HG02678 (cell line): Measurements from ENCODE around the gene GRID1.
"Not testable (repeated sequence)": the region's sequence is repeated elsewhere in the genome, so short reads cannot be mapped to it uniquely, and the experiment has no call there.

Experiments used
- ATAC-seq: cut with Tn5 transposase; IDR thresholded peaks from one replicate; pipeline ENCODE4 v1.9.1; 2021; ENCODE audit warnings: mild to moderate bottlenecking, moderate library complexity; ENCODE audit not compliant: unreplicated experiment

Gene GRID1

DNA sequence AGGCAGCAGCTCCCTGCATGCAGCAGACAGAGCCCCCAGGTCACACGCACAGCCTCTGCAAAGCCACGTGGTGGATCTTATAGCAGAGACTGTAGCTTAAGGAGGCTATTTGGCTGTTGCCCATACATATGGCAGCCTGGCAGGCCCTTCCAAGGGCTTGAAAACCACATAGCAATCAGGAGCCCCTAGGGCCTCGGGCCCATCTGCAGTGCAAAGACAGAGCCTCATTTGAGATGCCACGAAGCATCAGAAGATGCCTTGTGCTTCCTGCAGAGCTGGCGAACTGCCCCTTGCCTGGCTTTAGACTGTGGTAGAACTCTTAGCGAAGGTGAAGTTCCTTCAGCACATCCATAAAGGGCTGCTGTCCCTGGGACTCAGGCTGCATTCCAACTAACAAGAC lies 309.9 kb downstream of the GRID1 start:
- no peak for ATAC-seq

- no peak for ATAC-seq
These were observed 310.7 kb downstream of the GRID1 start for GRCh38 chr10:86055928-86056327.

DNA sequence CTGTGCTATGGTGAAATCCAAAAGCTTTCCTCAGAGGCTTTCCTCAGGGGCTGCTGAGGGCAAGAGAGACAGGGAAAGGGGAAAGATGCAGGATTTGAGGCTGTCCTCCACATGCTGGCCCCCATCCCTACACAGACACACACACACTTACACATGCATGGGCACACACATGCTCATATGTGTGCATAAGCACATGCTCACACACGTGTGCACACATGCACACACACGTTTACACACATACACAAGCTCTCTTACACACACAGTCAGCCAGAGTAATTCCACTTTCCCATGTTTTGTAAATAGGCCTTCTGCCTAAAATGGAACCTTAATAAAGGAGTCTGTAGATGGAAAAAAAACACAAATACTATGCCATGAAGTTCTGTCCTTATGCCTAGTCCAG lies 312.9 kb downstream of the GRID1 start:
- no peak for ATAC-seq

- no peak for ATAC-seq
These were observed 315.0 kb downstream of the GRID1 start for GRCh38 chr10:86051586-86051985.

- ATAC-seq = no peak
These were observed 317.2 kb downstream of the GRID1 start for GRCh38 chr10:86049442-86049841.

- no peak for ATAC-seq
These were observed 317.6 kb downstream of the GRID1 start for GRCh38 chr10:86048973-86049372.

GRCh38 chr10:86048571-86048970 lies 318.0 kb downstream of the GRID1 start:
- ATAC-seq = no peak

DNA sequence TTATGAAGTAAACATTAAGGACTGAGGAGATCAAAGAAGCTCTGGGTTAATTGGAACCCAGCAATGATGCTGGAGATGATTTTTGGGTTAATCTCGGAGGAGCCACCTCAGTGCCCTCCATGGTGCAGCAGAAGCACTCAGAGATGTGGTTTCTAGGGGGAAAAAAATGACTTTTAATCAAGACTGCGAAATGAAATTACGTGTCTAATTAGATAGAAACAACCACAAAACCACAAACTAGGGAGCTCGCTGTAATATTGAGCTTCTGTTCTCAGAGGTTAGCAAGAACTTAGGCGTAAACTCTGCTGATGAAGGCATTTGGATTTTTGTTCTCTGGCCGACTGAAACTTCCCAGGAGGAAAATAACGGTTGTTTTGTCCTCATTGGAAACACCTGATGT lies 319.0 kb downstream of the GRID1 start:
- ATAC-seq = no peak

- ATAC-seq = no peak
These were observed 319.6 kb downstream of the GRID1 start for GRCh38 chr10:86046845-86047460.

DNA sequence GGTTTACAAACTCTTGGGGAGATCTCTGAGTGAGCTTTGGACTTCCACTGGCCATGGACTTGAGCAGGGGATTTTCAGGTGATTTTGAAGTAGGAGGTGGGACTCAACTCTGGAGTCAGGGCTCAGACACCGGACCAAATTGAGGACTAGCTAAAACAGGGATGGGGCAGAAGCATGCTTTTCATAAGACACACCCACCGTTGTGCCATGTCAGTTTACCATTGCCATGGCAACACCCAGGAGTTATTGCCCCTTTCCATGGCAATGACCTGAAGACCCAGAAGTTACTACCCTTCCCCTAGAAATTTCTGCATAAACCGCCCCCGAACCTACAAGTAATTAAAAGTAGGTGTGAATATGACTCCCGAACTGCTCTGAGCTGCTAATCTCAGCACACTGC lies 320.7 kb downstream of the GRID1 start:
- ATAC-seq = no peak

DNA sequence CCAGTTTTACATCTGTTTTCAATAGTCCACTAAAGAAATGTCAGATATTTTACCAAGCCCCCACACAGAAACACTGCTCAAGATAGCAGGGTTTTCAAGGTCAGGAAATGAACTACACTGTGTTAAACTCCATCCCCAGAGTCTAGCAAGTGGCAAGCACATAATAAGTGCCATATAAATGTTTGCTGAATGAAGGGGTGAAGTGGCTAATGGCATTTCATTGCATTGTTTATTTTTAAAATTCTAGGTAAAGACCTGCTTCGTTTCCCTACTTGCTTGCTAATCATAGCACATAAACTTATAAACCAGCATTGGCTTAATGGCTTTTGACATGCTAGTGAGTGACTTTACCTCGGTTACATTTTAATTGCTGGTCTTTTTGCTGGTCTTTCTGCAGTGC lies 322.6 kb downstream of the GRID1 start:
- no peak for ATAC-seq

GRCh38 chr10:86043236-86043635 lies 323.4 kb downstream of the GRID1 start:
- ATAC-seq = no peak

GRCh38 chr10:86042161-86042560 lies 324.4 kb downstream of the GRID1 start:
- ATAC-seq = no peak

- no peak for ATAC-seq
These were observed 325.5 kb downstream of the GRID1 start for GRCh38 chr10:86041116-86041515.

GRCh38 chr10:86038371-86038770 lies 328.2 kb downstream of the GRID1 start:
- no peak for ATAC-seq

- ATAC-seq = no peak
These were observed 329.5 kb downstream of the GRID1 start for GRCh38 chr10:86037096-86037495.

- no peak for ATAC-seq
These were observed 330.1 kb downstream of the GRID1 start for GRCh38 chr10:86036544-86036831.

GRCh38 chr10:86035791-86036543 lies 330.6 kb downstream of the GRID1 start:
- ATAC-seq = no peak

DNA sequence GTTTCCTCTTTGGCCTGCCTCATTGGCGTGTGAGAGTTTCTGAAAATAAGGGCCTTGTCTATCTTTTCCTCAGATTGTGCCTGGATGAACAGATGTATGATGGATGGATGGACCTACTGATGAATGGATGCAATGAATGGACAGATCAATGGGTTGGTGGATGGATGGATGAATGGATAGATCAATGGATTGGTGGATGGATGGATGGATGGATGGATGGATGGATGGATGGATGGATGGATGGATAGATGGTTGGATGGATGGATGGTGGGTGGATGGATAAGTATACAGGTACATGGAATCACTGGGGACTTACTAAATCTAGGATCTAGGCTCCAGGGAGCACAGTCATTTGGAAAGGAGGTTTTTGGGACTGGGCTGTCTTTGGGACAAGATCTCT lies 331.9 kb downstream of the GRID1 start:
- ATAC-seq = no peak

GRCh38 chr10:86033581-86033980 lies 333.0 kb downstream of the GRID1 start:
- no peak for ATAC-seq

DNA sequence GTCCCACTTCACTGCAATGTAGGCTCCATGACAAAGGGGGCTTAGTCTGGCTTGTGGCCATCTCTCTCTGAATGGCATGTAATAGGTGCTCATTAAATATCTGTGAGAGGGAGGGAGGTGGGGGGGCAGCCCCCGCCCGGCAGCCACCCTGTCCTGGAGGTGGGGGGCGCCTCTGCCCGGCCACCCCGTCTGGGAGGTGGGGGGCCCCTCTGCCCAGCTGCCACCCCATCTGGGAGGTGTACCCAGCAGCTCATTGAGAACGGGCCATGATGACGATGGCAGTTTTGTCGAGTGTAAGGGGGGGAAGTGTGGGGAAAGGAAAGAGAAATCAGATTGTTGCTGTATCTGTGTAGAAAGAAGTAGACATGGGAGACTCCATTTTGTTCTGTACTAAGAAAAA lies 334.5 kb downstream of the GRID1 start:
- not testable (repeated sequence) for ATAC-seq

- no peak for ATAC-seq
These were observed 336.3 kb downstream of the GRID1 start for GRCh38 chr10:86030312-86030711.

- ATAC-seq = no peak
These were observed 339.2 kb downstream of the GRID1 start for GRCh38 chr10:86027346-86027745.
